Fibroblast of skin of right quadriceps (primary cell): ENCODE results near the gene SLC22A5.

ENCODE experiments used
- DNase-seq: peaks from one replicate; pipeline ENCODE4 v3.0.0-alpha.2; 2013

The SLC22A5 gene

GRCh38 chr5:132369474-132370180, at the start of gene SLC22A5:
Gene SLC22A5 (plus strand): TSS chr5:132369710. CDS start chr5:132369973, 263 bp downstream.
- peak; percentile 32 for DNase-seq

GRCh38 chr5:132319975-132320374, 49.5 kb upstream of the SLC22A5 start:
- DNase-seq, result no peak

DNA sequence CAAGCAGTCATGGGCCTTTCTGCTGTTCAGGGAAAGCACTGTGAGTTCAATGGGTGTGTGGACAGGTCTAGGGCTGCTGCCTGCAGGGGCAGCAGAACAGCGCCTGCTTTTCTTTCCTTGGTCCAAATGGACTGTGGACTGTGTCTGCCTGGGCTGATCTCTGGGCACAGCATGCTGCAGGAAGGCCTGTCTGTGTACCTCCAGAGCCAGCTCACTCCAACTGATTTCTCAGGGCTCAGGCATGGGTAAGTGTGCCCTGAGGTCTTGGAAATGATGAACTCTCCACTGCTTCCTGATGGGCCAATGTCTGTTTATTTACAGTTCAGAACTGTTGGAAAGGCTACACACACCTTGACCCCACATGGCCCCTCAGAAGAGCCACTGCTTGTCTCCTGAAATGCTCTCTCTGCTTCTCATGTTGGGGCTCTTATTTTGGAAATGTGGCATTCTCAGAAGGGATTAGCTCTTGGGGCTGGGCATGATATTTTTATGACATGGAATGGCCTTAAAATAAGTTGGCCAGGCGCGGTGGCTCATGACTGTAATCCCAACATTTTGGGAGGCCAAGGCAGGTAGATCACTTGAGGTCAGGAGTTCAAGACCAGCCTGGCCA, 48.3 kb upstream of the SLC22A5 start:
- no peak for DNase-seq

- no peak for DNase-seq
Measured at GRCh38 chr5:132322266-132322665, 47.2 kb upstream of the SLC22A5 start.

DNA sequence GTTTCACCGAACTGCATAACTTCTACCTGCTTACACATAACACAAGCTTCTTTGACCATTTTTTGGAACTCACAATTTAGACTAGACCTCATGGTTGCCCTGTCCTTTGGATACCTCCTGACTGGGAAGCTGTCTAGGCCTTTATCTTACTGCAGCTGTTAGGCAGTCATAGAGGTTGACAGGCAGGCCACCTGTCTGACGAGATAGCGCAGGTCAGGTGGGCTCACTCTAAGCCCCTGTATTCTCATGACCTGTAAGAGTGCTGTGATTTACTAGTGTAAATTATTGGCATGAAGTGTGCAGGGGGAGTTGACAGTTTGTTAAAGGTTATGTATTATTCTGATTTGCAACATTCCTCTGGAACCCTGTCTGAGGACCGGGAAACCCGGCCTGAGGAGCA, 46.3 kb upstream of the SLC22A5 start:
- no peak for DNase-seq

DNA sequence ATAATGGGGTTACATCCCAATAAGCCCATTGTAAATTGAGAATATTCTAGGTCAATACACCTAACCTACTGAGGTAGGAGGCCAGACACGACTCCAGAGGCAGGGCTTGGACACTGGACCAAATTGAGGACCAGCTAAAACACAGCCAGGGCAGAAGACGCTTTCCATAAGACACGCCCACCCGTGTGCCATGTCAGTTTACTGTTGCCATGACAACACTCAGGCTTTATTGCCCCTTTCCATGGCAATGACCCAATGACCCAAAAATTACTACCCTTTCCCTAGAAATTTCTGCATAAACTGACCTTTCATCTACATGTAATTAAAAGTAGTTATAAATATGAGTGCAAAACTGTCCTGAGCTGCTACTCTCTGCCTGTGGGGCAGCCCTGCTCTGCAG, 43.8 kb upstream of the SLC22A5 start:
- DNase-seq, result no peak

- peak; percentile 50 for DNase-seq
Measured at GRCh38 chr5:132327252-132327955, 42.1 kb upstream of the SLC22A5 start.

DNA sequence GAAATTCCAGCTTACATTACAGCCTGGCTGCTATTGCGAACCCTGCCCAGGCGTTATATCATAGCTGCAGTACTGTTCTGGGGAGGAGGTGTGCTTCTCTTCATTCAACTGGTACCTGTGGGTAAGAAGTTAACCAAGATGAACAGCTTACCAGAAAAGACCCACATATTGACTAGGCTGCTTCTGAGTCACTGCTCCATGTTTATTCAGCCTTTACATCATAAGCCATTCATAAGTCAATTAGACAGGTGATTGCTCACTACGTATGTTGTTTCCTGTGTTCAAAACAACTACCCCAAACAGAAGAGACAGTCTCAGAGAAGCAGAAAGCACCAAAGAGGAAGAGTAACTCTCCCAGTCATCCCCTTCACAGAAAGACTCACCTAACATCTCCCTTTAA, 34.7 kb upstream of the SLC22A5 start:
- DNase-seq, result no peak

- no peak for DNase-seq
Measured at GRCh38 chr5:132335402-132335801, 34.1 kb upstream of the SLC22A5 start.

DNA sequence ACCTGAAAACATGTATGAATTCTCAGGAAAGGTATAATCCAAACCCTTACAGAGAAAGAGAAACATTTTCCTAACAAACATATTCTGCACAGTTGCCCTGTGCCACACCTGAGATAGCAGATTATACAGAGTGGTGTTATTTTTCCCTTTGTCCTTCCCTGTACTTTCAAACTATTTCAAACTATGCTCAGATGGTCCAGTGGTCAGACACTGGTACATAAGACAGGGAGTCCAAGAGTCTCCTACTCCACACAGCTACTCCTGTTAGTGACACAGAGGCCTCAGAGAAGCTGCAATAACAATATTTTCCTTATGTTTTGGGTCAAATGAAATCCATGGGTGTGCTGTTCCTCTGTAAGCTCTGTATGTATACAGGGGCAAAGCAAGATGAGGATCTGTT, 30.0 kb upstream of the SLC22A5 start:
- DNase-seq, result no peak

DNA sequence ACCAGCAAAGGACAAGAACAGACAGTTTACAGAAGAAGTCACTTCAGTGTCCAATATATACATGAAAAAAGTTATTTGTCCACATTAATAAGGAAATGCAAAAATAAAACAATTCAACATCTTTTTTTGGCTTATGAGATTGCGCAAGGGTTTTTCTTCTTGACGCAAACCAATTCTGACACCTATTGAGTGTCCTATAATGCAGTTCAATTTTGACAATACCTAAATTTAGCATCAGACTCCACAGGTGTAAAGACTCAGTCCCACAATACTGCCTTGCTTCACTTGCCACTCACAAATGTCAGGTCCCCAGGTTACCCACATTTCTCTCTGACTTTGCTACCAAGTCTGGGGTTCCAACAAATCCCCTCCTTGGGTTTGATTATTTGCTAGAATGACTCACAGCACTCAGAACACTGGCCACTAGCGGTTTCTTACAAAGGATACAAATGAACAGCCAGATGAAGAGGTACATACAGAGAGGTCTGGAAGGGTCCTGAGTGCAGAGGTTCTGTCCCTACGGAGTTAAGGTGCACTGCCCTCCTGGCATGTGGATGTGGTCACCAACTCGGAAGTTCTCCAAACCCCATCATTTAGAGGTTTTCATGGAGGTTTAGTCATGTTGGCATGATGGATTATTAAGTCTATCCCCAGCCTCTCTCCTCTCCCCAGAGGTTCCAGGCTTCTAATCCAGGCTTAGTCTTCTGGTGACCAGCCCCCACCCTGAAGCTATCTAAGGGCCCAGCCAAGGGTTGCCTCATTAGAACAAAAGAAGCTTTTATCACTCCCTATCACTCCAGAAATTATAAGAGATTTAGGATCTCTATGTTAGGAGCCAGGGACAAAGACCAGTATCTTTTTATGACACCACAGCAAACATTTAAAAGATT, 27.0 kb upstream of the SLC22A5 start:
- no peak for DNase-seq

- no peak for DNase-seq
Measured at GRCh38 chr5:132344775-132345514, 24.6 kb upstream of the SLC22A5 start.

DNA sequence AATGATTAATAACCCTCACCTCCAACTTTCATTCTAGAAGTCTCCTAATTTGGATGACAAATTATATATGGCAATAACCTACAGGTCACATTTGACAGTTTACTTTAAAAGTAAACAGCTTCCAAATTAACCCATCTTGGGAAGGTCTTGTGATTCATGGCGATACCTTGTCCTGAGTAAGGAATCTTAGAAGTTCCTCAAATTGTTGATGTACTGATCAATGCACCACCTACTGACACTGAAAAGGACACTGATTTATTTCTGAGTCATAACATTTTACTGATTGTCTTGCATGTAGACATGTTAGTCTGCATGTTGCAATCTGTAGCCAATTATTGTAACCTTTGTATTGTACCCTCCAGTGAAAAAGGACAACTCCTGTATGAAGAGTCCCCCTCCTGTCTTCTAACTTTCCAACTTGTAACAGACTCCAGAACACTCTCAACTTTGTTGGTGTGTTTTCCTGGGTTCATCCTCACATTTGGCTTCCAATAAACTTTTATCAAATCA, 16.0 kb upstream of the SLC22A5 start:
- no peak for DNase-seq

GRCh38 chr5:132354381-132355139, 14.9 kb upstream of the SLC22A5 start:
- DNase-seq, result no peak

DNA sequence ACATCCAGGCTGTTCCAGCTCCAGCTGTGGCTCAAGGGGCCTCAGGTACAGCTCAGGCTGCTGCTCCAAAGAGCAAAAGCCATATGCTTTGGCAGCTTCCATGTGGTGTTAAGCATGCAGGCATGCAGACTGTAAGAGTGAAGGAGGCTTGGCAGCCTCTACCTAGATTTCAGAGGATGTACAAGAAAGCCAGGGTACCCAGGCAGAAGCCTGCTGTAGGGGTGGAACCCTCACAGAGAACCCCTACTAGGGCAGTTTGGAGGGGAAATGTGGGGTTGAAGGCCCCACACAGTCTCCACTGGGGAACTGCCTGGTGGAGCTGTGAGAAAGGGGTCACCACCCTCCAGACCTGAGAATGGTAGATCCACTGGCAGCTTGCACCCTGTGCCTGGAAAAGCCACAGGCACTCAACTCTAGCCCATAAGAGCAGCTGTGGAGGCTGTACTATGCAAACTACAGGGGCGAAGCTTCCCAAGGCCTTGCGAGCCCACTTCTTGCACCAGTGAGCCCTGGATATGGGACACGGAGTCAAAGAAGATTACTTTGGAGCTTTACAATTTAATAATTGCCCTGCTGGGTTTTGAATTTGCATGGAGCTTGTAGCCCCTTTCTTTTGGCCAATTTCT, 14.3 kb upstream of the SLC22A5 start:
- DNase-seq, result no peak

GRCh38 chr5:132358775-132359174, 10.7 kb upstream of the SLC22A5 start:
- no peak for DNase-seq

- no peak for DNase-seq
Measured at GRCh38 chr5:132362086-132362485, 7.4 kb upstream of the SLC22A5 start.

- DNase-seq, result peak; percentile 84
Measured at GRCh38 chr5:132363431-132364112, 5.9 kb upstream of the SLC22A5 start.

GRCh38 chr5:132364319-132364718, 5.2 kb upstream of the SLC22A5 start:
- peak; percentile 59 for DNase-seq

GRCh38 chr5:132365213-132365612, 4.3 kb upstream of the SLC22A5 start:
- peak; percentile 57 for DNase-seq
